C4-2B (cell line): ENCODE results near the gene ROR1.

ENCODE experiments used
- CTCF ChIP-seq: fragments of 450-650 bp; conservative IDR thresholded peaks from 2 replicates; pipeline ENCODE4 v1.5.1; 2017; ENCODE audit warnings: mild to moderate bottlenecking
- ZFX ChIP-seq: fragments of 450-650 bp; IDR thresholded peaks from 2 replicates; pipeline ENCODE4 v1.6.1; 2017

- no peak for TF ChIP-seq CTCF
- TF ChIP-seq ZFX: no peak
Measured at GRCh38 chr1:64093941-64094340, 320.1 kb downstream of the ROR1 start.
